Activated CD4-positive, CD25-positive, alpha-beta regulatory T cell treated with anti-CD3 and anti-CD28 coated beads, Interleukin-2, amount 50 U/mL, for 16 hours (primary cell): ENCODE results near the gene RETN.

ENCODE experiments used
- DNase-seq: peaks from one replicate; pipeline ENCODE4 v3.0.0-alpha.2; 2020; ENCODE audit warnings: low read depth, low spot score

Gene RETN

GRCh38 chr19:7668842-7669241 lies at the start of gene RETN:
RETN (plus strand) TSS chr19:7669049; CDS start chr19:7669327, 278 bp downstream.
- DNase-seq = no peak

- no peak for DNase-seq
Measured at GRCh38 chr19:7619671-7620441, 49.0 kb upstream of the RETN start.

- DNase-seq = no peak
Measured at GRCh38 chr19:7620442-7621412, 48.1 kb upstream of the RETN start.

GRCh38 chr19:7622933-7623685 lies 45.7 kb upstream of the RETN start:
- DNase-seq = no peak

GRCh38 chr19:7623725-7624603 lies 44.9 kb upstream of the RETN start:
- DNase-seq = no peak

GRCh38 chr19:7624810-7625209 lies 44.0 kb upstream of the RETN start:
- no peak for DNase-seq

GRCh38 chr19:7625763-7626372 lies 43.0 kb upstream of the RETN start:
- no peak for DNase-seq

GRCh38 chr19:7627166-7627565 lies 41.7 kb upstream of the RETN start:
- no peak for DNase-seq

- no peak for DNase-seq
Measured at GRCh38 chr19:7628589-7629311, 40.1 kb upstream of the RETN start.

GRCh38 chr19:7629347-7630054 lies 39.3 kb upstream of the RETN start, which contains the start of the genes PET100 and XAB2:
PET100 (plus strand) TSS chr19:7629793; CDS start chr19:7629834, 41 bp downstream.
XAB2 (minus strand) TSS chr19:7629545; CDS start chr19:7629527, 18 bp downstream.
- peak; percentile 93 for DNase-seq

GRCh38 chr19:7631577-7631976 lies 37.3 kb upstream of the RETN start:
- DNase-seq = no peak

- DNase-seq = no peak
Measured at GRCh38 chr19:7632340-7633203, 36.3 kb upstream of the RETN start.

- DNase-seq = no peak
Measured at GRCh38 chr19:7633698-7634097, 35.2 kb upstream of the RETN start, which contains the start of gene PCP2. PCP2 (minus strand) TSS chr19:7633719; CDS start chr19:7633457, 262 bp downstream.

- DNase-seq = no peak
Measured at GRCh38 chr19:7635670-7636069, 33.2 kb upstream of the RETN start.

- no peak for DNase-seq
Measured at GRCh38 chr19:7636317-7636690, 32.5 kb upstream of the RETN start.

- peak; percentile 85 for DNase-seq
Measured at GRCh38 chr19:7636691-7637373, 32.0 kb upstream of the RETN start, which contains the start of gene STXBP2. STXBP2 (plus strand) TSS chr19:7637110; CDS start chr19:7637150, 40 bp downstream.
